SU-DHL-6 (cell line): ENCODE data around the gene TMEM245.

ENCODE experiments used
- H2AFZ ChIP-seq: fragments of 200-600 bp; sonication (generic); 2 replicates; pipeline ENCODE4 v1.6.1; 2014; ENCODE audit warnings: low read depth, mild to moderate bottlenecking, moderate library complexity, mixed read lengths, antibody characterized with exemption, low read length; ENCODE audit not compliant: severe bottlenecking
- H3F3A ChIP-seq: fragments of 200-600 bp; shearing (Covaris generic); 2 replicates; pipeline ENCODE4 v1.6.0; 2016; ENCODE audit warnings: antibody characterized with exemption, mild to moderate bottlenecking; ENCODE audit not compliant: insufficient read depth
- H3K27ac ChIP-seq: fragments of 200-600 bp; sonication (generic); 2 replicates; pipeline ENCODE4 v1.5.1; 2016; ENCODE audit warnings: low read depth, mild to moderate bottlenecking, low read length, moderate library complexity, mixed read lengths
- H3K27me3 ChIP-seq: fragments of 200-600 bp; sonication (generic), shearing (Covaris generic); 2 replicates; pipeline ENCODE4 v1.6.0; 2014; ENCODE audit warnings: mild to moderate bottlenecking, low read length
- H3K36me3 ChIP-seq: fragments of 200-600 bp; sonication (generic); 2 replicates; pipeline ENCODE4 v1.6.1; 2014; ENCODE audit warnings: mild to moderate bottlenecking, low read length, mixed read lengths
- H3K4me2 ChIP-seq: fragments of 300-600, 200-600 bp; shearing (Covaris generic), sonication (generic); 2 replicates; pipeline ENCODE4 v1.6.0; 2014; ENCODE audit warnings: low read length, low read depth, mild to moderate bottlenecking; ENCODE audit not compliant: poor library complexity, severe bottlenecking
- H3K4me3 ChIP-seq: fragments of 200-600 bp; sonication (generic); 2 replicates; pipeline ENCODE4 v1.5.1; 2014; ENCODE audit warnings: antibody characterized with exemption, low read length, mild to moderate bottlenecking, mixed read lengths; ENCODE audit not compliant: insufficient read depth, poor library complexity, severe bottlenecking
- H3K79me2 ChIP-seq: fragments of 200-600 bp; sonication (generic); 2 replicates; pipeline ENCODE4 v1.6.1; 2014; ENCODE audit warnings: mild to moderate bottlenecking, low read length, moderate library complexity; ENCODE audit not compliant: insufficient read depth
- H3K9ac ChIP-seq: fragments of 200-600 bp; sonication (generic); 2 replicates; pipeline ENCODE4 v1.7.0; 2014; ENCODE audit warnings: mild to moderate bottlenecking, low read length
- H3K9me2 ChIP-seq: fragments of 200-600 bp; sonication (generic); replicated peaks from 2 replicates; pipeline ENCODE4 v1.6.1; 2014; ENCODE audit warnings: low read length; ENCODE audit not compliant: insufficient read depth
- H3K9me3 ChIP-seq: fragments of 200-600 bp; sonication (generic); 2 replicates; pipeline ENCODE4 v1.6.1; 2014; ENCODE audit warnings: low read length, mixed read lengths; ENCODE audit not compliant: insufficient read depth
- H4K20me1 ChIP-seq: fragments of 200-600 bp; sonication (generic); 2 replicates; pipeline ENCODE4 v1.6.1; 2014; ENCODE audit warnings: low read depth, mild to moderate bottlenecking, antibody characterized with exemption, low read length, moderate library complexity, mixed read lengths
- EZH2phosphoT487 ChIP-seq: fragments of 200-600 bp; sonication (generic), shearing (Covaris generic); conservative IDR thresholded peaks from 2 replicates; pipeline ENCODE4 v1.6.1; 2018; ENCODE audit warnings: mild to moderate bottlenecking, antibody characterized with exemption, low read length, moderate library complexity, mixed read lengths
- TF ChIP-seq, protein P1 (sequence below): fragments of 200-600 bp; sonication (generic); IDR thresholded peaks from one replicate; pipeline ENCODE4 v1.5.1; 2017; ENCODE audit warnings: antibody characterized with exemption, mild to moderate bottlenecking, low read length, moderate library complexity; ENCODE audit not compliant: insufficient read depth, poor library complexity, severe bottlenecking

Gene TMEM245

GRCh38 chr9:109064963-109065702, 54.6 kb downstream of the TMEM245 start:
- no peak overlapping the region for H3K4me2 ChIP-seq
- no peak overlapping the region for H3K4me3 ChIP-seq
- H3K9ac ChIP-seq, result no peak overlapping the region
- TF ChIP-seq EZH2phosphoT487, result no peak
- TF ChIP-seq, protein P1, sequence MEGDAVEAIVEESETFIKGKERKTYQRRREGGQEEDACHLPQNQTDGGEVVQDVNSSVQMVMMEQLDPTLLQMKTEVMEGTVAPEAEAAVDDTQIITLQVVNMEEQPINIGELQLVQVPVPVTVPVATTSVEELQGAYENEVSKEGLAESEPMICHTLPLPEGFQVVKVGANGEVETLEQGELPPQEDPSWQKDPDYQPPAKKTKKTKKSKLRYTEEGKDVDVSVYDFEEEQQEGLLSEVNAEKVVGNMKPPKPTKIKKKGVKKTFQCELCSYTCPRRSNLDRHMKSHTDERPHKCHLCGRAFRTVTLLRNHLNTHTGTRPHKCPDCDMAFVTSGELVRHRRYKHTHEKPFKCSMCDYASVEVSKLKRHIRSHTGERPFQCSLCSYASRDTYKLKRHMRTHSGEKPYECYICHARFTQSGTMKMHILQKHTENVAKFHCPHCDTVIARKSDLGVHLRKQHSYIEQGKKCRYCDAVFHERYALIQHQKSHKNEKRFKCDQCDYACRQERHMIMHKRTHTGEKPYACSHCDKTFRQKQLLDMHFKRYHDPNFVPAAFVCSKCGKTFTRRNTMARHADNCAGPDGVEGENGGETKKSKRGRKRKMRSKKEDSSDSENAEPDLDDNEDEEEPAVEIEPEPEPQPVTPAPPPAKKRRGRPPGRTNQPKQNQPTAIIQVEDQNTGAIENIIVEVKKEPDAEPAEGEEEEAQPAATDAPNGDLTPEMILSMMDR, result no peak
- H3K9me2 ChIP-seq, result no peaks in the 10 kb centered on the region
- H4K20me1 ChIP-seq, result no peaks in the 10 kb centered on the region
- no peaks in the 10 kb centered on the region for H3K79me2 ChIP-seq
- no peak overlapping the region for H2AFZ ChIP-seq
- no peaks in the 10 kb centered on the region for H3F3A ChIP-seq
- H3K27me3 ChIP-seq, result no peaks in the 10 kb centered on the region
- no peak overlapping the region for H3K27ac ChIP-seq
- peaks cover 20% of the 10 kb centered on the region; the same call in 1 of the 2 replicates for H3K36me3 ChIP-seq
- no peaks in the 10 kb centered on the region for H3K9me3 ChIP-seq

DNA sequence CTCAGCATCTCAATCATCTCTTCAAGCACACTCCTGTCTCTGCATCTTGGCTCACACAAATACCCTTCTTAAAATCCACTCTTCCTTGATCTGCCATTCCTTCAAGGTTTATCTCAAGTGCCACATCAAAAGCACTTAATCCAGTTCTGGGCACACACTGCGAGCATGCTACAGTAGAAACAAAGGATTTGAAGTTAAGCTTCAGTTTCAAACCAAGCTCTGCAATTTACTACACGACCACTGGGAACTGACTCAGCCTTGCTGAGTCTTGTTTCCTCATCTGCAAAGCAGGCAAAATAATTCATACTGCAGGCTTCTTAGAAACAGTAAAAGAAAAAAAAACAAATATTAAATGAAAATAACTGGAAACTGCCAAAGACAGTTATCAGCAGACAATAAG, 56.0 kb downstream of the TMEM245 start:
- H4K20me1 ChIP-seq, result no peaks in the 10 kb centered on the region

DNA sequence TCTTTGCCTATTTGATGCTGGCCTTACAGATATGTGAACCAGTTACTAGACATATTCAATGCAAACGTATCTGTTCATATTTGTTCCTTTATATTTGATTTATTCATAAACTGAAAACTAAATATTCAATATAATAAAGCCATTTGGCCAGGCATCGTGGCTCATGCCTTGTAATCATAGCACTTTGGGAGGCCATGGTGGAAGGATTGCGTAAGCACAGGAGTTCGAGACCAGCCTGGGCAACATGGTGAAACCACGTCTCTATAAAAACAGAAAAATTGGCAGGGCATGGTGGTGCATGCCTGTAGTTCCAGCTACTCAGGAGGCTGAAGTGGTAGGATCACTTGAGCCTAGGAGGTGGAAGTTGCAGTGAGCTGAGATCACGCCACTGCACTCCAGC, 57.2 kb downstream of the TMEM245 start:
- Histone ChIP-seq H3K4me3 (no peak overlapping the region), H3K9me2 (no peaks in the 10 kb centered on the region), H3K27me3 (no peaks in the 10 kb centered on the region), H2AFZ (no peak overlapping the region), H4K20me1 (no peaks in the 10 kb centered on the region), H3K36me3 (peaks cover 27% of the 10 kb centered on the region; the same call in 1 of the 2 replicates), H3K9ac (no peak overlapping the region), H3F3A (no peaks in the 10 kb centered on the region), H3K79me2 (no peaks in the 10 kb centered on the region), H3K9me3 (no peaks in the 10 kb centered on the region), H3K4me2 (no peak overlapping the region), H3K27ac (no peak overlapping the region)
- TF ChIP-seq, protein P1, result no peak
- TF ChIP-seq EZH2phosphoT487, result no peak

More for the DNA sequence above, 56.0 kb downstream of the TMEM245 start:
- no peaks in the 10 kb centered on the region for H3F3A ChIP-seq
- H3K9me3 ChIP-seq, result no peaks in the 10 kb centered on the region
- H3K4me3 ChIP-seq, result no peak overlapping the region
- H3K79me2 ChIP-seq, result no peaks in the 10 kb centered on the region
- TF ChIP-seq, protein P1, result no peak
- TF ChIP-seq EZH2phosphoT487, result no peak
- no peak overlapping the region for H3K9ac ChIP-seq
- no peak overlapping the region for H2AFZ ChIP-seq
- H3K9me2 ChIP-seq, result no peaks in the 10 kb centered on the region
- H3K27ac ChIP-seq, result no peak overlapping the region
- H3K4me2 ChIP-seq, result no peak overlapping the region
- peaks cover 27% of the 10 kb centered on the region; the same call in 1 of the 2 replicates for H3K36me3 ChIP-seq
- no peaks in the 10 kb centered on the region for H3K27me3 ChIP-seq
